ENCODE data around the gene PLA2G12A. TPM values are rescaled to one million over a fixed set of nuclear protein-coding genes. Genes with fewer than 3 reads are reported as not detected.
"Not testable (repeated sequence)": the region's sequence is repeated elsewhere in the genome, so short reads cannot be mapped to it uniquely, and the experiment has no call there.

The PLA2G12A gene
- total RNA-seq, 1 donor from 2014 or later = 31.1 TPM

DNA sequence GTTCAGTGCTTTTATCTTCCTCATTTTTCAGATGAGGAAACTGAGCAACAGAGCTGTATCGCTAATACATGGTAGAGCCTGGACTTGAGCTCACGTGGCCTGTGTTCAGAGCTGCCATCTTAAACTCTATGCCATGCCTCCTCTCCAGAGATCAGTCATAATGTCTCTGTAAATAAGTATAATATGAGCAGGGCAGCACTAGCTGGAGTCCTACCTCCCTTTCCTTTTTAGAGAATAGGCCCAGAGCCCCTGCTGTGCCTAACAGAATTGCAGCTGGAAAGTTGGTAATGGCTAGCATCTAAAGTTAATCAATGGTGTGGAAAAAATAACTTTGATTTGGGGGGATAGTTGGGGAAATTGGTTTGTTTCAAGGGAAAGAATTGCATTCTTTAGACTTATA is 47.0 kb downstream of the PLA2G12A start:
- no peak for DNase-seq (ENCODE audit: low spot score)
- TF ChIP-seq, protein P1, sequence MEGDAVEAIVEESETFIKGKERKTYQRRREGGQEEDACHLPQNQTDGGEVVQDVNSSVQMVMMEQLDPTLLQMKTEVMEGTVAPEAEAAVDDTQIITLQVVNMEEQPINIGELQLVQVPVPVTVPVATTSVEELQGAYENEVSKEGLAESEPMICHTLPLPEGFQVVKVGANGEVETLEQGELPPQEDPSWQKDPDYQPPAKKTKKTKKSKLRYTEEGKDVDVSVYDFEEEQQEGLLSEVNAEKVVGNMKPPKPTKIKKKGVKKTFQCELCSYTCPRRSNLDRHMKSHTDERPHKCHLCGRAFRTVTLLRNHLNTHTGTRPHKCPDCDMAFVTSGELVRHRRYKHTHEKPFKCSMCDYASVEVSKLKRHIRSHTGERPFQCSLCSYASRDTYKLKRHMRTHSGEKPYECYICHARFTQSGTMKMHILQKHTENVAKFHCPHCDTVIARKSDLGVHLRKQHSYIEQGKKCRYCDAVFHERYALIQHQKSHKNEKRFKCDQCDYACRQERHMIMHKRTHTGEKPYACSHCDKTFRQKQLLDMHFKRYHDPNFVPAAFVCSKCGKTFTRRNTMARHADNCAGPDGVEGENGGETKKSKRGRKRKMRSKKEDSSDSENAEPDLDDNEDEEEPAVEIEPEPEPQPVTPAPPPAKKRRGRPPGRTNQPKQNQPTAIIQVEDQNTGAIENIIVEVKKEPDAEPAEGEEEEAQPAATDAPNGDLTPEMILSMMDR (IDR thresholded peaks at IDR 0.05; ENCODE audit: unreplicated experiment) = no peak
- no peaks in the 10 kb centered on the region for H3K4me1 Mint-ChIP-seq (ENCODE audit: unreplicated experiment)
- H3K27ac Mint-ChIP-seq (ENCODE audit: unreplicated experiment) = no peak overlapping the region
- H3K9me3 Mint-ChIP-seq (ENCODE audit: unreplicated experiment) = no peaks in the 10 kb centered on the region
- peaks cover 27% of the 10 kb centered on the region for H3K36me3 Mint-ChIP-seq (ENCODE audit: low read depth, unreplicated experiment)
- no peak overlapping the region for H3K4me3 Mint-ChIP-seq (ENCODE audit: unreplicated experiment)
- peaks cover 6% of the 10 kb centered on the region for H3K27me3 Mint-ChIP-seq (ENCODE audit: unreplicated experiment)

GRCh38 chr4:109678925-109679324 is 50.9 kb downstream of the PLA2G12A start:
- H3K9me3 Mint-ChIP-seq (ENCODE audit: unreplicated experiment); H3K27ac Mint-ChIP-seq (ENCODE audit: unreplicated experiment); DNase-seq (ENCODE audit: low spot score); H3K4me1 Mint-ChIP-seq (ENCODE audit: unreplicated experiment); H3K4me3 Mint-ChIP-seq (ENCODE audit: unreplicated experiment): not testable (repeated sequence)
- peaks cover 10% of the 10 kb centered on the region for H3K27me3 Mint-ChIP-seq (ENCODE audit: unreplicated experiment)
- H3K36me3 Mint-ChIP-seq (ENCODE audit: low read depth, unreplicated experiment) = peaks cover 23% of the 10 kb centered on the region

DNA sequence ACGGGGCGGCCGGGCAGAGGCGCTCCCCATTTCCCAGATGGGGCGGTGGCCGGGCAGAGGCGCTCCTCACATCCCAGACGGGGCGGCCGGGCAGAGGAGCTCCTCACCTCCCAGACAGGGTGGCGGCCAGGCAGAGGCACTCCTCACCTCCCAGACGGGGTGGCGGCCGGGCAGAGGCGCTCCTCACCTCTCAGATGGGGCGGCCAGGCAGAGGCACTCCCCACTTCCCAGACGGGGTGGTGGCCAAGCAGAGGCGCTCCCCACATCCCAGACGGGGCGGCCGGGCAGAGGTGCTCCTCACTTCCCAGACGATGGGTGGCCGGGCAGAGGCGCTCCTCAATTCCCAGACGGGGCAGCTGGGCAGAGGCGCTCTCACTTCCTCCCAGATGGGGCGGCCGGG is 51.4 kb downstream of the PLA2G12A start:
- not testable (repeated sequence) for H3K4me1 Mint-ChIP-seq (ENCODE audit: unreplicated experiment); DNase-seq (ENCODE audit: low spot score); H3K27me3 Mint-ChIP-seq (ENCODE audit: unreplicated experiment); H3K4me3 Mint-ChIP-seq (ENCODE audit: unreplicated experiment); H3K9me3 Mint-ChIP-seq (ENCODE audit: unreplicated experiment); H3K27ac Mint-ChIP-seq (ENCODE audit: unreplicated experiment)
- H3K36me3 Mint-ChIP-seq (ENCODE audit: low read depth, unreplicated experiment) = peaks cover 23% of the 10 kb centered on the region

DNA sequence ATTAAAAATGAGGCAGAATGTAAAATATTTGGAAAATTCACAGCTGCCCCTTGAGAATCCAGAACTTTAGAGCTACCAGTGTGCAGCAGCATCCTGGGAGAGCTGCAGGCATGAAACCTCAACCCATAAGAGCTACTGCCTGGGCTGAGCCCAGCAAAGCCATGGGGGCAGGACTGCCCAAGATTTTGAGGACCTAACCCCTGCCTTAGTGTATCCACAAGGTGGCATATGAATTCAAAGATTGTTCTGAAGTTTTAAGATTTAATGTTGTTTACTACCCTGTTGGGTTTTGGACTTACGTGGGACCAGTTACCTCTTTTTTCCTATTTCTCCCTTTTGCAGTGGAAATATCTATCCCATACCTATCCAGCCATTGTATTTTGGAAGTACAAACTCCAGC is 53.0 kb downstream of the PLA2G12A start:
- Mint-ChIP-seq H3K4me3 (ENCODE audit: unreplicated experiment) (no peak overlapping the region), H3K4me1 (ENCODE audit: unreplicated experiment) (no peaks in the 10 kb centered on the region), H3K27me3 (ENCODE audit: unreplicated experiment) (peaks cover 8% of the 10 kb centered on the region), H3K36me3 (ENCODE audit: low read depth, unreplicated experiment) (peaks cover 23% of the 10 kb centered on the region), H3K9me3 (ENCODE audit: unreplicated experiment) (no peaks in the 10 kb centered on the region), H3K27ac (ENCODE audit: unreplicated experiment) (no peak overlapping the region)
- TF ChIP-seq, protein P1 (IDR thresholded peaks at IDR 0.05; ENCODE audit: unreplicated experiment) = no peak
- DNase-seq (ENCODE audit: low spot score) = no peak

DNA sequence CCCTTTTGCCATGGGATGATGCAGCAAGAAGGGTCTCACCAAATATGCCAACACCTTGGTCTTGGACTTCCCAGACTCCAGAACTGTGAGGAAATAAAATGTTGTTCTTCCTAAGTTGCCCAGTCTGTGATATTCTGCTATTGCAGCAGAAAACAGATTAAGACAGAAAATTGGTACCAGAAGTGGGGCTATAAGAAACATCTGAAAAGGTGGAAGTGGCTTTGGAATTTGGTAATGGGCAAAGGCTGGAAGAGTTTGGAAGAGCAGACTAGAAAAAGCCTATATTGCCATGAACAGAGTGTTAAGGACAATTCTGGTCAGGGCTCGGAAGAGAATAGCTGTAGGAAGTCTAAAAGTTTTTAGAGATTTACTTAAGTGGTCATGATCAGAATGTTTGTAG is 54.0 kb downstream of the PLA2G12A start:
- H3K4me3 Mint-ChIP-seq (ENCODE audit: unreplicated experiment) = no peak overlapping the region
- no peaks in the 10 kb centered on the region for H3K4me1 Mint-ChIP-seq (ENCODE audit: unreplicated experiment)
- H3K9me3 Mint-ChIP-seq (ENCODE audit: unreplicated experiment) = no peaks in the 10 kb centered on the region
- DNase-seq (ENCODE audit: low spot score) = no peak
- peaks cover 23% of the 10 kb centered on the region for H3K36me3 Mint-ChIP-seq (ENCODE audit: low read depth, unreplicated experiment)
- TF ChIP-seq, protein P1 (IDR thresholded peaks at IDR 0.05; ENCODE audit: unreplicated experiment) = no peak
- peaks cover 8% of the 10 kb centered on the region for H3K27me3 Mint-ChIP-seq (ENCODE audit: unreplicated experiment)
- H3K27ac Mint-ChIP-seq (ENCODE audit: unreplicated experiment) = no peak overlapping the region

DNA sequence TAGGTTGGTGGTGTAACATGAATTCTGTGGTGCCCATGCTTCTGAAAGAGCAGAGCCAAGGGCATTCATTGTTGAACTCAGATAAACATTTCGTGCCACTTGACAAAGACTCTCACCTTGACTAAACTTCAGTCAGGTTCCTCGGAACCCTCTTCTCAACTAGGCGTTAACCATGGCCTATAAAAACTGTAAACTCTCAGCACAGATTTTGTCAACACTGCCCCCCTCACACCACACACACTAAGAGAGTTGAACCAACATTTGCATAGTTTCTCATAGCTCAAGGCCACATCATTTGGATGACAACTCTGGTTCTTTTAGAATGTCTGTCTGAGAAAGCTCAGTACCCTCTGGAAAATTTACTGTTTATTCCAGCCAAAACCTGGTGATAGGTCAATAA is 54.7 kb downstream of the PLA2G12A start:
- Mint-ChIP-seq H3K4me3 (ENCODE audit: unreplicated experiment) (no peak overlapping the region), H3K4me1 (ENCODE audit: unreplicated experiment) (no peaks in the 10 kb centered on the region), H3K36me3 (ENCODE audit: low read depth, unreplicated experiment) (peaks cover 17% of the 10 kb centered on the region), H3K27ac (ENCODE audit: unreplicated experiment) (no peak overlapping the region), H3K9me3 (ENCODE audit: unreplicated experiment) (no peaks in the 10 kb centered on the region), H3K27me3 (ENCODE audit: unreplicated experiment) (peaks cover 8% of the 10 kb centered on the region)
- TF ChIP-seq, protein P1 (IDR thresholded peaks at IDR 0.05; ENCODE audit: unreplicated experiment) = no peak
- no peak for DNase-seq (ENCODE audit: low spot score)
